ENCODE results near the gene MAST4. TPM values are rescaled to one million over a fixed set of nuclear protein-coding genes. Genes with fewer than 3 reads are reported as not detected.

Gene MAST4
- total RNA-seq, 2 donors from 2014 or later, result 30.5 to 47.8 TPM

DNA sequence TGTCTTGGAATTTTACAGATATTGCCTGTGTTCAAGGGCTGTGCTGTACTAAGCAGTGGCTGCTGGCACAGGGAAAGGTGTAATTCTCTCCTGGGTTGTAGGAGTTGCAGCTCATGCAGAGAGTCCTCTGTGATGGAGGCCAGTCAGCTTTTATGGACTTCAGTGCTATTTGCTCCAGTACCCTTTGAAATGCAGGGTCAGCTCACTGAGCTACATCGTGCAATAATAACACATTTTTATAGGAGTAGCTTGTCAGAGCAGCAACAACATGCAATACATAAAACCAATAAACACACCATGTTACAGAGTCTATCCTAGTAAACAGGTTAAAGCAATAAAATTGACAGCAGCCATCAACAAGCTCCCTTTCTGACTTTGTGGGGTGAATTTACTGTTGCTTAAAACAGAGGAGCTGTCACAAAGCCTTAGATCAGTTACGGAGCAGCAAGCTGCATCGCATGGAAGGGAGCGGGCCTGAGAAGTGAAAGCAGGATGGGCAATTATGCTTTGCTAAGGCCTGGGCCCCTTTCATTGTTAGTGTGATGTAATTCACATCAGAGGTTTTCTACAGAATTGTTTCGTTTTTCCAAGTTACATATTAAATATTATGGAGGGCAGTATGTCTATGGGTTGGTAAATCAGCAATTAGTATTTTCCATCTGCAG lies 583.6 kb downstream of the MAST4 start:
- no peak for DNase-seq (ENCODE audit: low spot score)
- Histone ChIP-seq H3K4me3 (no peak overlapping the region), H3K27ac (no peak overlapping the region), H3K36me3 (no peaks in the 10 kb centered on the region), H3K9me3 (peaks cover 3% of the 10 kb centered on the region), H3K4me1 (ENCODE audit: control insufficient read depth in 1 of 2, low read depth in 2 of 2) (peaks cover 14 to 23% of the 10 kb centered on the region in 2 donors), H3K27me3 (replicated peaks; ENCODE audit: insufficient read depth) (no peaks in the 10 kb centered on the region)
- TF ChIP-seq, protein P1, sequence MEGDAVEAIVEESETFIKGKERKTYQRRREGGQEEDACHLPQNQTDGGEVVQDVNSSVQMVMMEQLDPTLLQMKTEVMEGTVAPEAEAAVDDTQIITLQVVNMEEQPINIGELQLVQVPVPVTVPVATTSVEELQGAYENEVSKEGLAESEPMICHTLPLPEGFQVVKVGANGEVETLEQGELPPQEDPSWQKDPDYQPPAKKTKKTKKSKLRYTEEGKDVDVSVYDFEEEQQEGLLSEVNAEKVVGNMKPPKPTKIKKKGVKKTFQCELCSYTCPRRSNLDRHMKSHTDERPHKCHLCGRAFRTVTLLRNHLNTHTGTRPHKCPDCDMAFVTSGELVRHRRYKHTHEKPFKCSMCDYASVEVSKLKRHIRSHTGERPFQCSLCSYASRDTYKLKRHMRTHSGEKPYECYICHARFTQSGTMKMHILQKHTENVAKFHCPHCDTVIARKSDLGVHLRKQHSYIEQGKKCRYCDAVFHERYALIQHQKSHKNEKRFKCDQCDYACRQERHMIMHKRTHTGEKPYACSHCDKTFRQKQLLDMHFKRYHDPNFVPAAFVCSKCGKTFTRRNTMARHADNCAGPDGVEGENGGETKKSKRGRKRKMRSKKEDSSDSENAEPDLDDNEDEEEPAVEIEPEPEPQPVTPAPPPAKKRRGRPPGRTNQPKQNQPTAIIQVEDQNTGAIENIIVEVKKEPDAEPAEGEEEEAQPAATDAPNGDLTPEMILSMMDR (IDR thresholded peaks at IDR 0.05), result no peak
- ATAC-seq (ENCODE audit: insufficient number of reproducible peaks, low FRiP score, low read depth), result no peak

DNA sequence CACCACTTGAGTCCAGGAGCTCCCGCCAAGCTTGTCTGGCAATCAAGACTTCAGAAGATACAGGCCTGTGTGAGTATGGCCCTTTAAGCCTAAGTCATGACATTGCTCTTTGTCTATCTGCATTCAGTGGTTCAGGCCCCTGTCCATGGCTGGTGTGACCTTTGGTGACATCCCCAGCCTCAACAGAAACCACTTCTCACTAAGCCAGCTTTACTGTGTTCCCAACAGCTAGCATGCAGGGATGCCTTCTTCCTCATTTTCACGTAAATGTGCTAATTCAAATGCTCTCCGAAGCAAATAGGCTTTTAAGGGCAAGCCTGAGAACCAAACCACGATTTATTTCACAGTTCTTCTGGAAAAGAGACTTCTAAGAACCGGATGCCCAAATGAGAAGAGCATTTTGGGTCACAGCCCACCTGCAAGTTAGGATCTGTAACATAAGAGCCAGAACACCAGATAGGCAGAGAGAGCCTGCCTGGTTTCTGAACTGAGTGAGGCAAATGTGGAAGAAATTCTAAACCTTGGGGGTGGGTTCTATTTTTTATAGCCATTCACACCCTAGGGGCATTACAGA lies 585.5 kb downstream of the MAST4 start:
- ATAC-seq (ENCODE audit: insufficient number of reproducible peaks, low FRiP score, low read depth) (no peak), DNase-seq (ENCODE audit: low spot score) (no peak)
- H3K36me3 ChIP-seq, result no peaks in the 10 kb centered on the region
- TF ChIP-seq, protein P1 (IDR thresholded peaks at IDR 0.05), result no peak
- peaks cover 14 to 23% of the 10 kb centered on the region in 2 donors for H3K4me1 ChIP-seq (ENCODE audit: control insufficient read depth in 1 of 2, low read depth in 2 of 2)
- H3K27ac ChIP-seq, result peak overlapping the region; percentile 59 to 74
- no peaks in the 10 kb centered on the region for H3K27me3 ChIP-seq (replicated peaks; ENCODE audit: insufficient read depth)
- H3K9me3 ChIP-seq, result peaks cover 3% of the 10 kb centered on the region
- H3K4me3 ChIP-seq, result no peak overlapping the region

DNA sequence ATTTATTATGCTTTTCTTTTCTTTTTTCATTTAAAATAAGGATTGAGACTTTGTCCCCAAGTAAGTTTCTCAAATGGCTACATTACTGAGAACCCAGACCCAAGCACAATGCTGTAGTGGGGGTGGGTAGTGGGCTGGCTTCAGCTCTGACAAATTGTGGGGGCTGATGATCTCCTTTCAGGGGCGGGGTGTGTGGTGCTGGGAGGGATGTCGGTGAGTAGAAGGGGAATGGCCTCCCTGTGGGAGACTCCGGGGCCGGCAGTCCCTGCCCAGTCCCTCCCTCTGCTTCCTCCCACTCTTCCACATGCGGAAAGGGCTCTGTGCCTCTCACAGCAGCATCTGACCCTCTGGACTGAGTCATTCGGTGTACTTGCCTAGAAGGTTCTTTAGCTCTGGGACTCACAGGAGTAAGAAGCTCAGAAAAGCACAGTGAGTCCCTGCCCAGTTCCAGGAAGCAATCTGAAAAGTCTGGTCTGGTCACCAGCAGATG lies 586.2 kb downstream of the MAST4 start:
- TF ChIP-seq, protein P1 (IDR thresholded peaks at IDR 0.05), result no peak
- peak; percentile 74 for DNase-seq (ENCODE audit: low spot score)

DNA sequence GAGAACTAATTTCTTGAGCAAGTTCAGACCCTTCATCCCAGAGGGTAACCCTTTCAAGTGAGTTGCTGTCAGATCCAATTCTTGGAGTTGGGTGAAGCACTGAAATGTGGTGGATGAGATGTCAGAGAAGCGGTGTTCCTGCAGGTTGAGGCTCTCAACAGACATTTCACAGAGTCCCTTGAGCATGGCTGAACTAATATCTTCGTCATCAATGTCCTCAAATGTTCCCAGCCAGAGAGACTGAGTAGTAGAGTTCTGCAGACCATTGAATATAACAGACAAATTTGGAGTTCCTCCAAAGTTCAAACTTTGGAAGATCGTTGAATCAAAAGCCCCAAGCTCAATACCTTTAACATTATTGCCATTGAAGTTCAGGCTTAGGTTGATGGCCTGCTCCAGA lies 587.7 kb downstream of the MAST4 start:
- Histone ChIP-seq H3K9me3 (no peaks in the 10 kb centered on the region), H3K27ac (no peak overlapping the region), H3K4me3 (no peak overlapping the region), H3K4me1 (ENCODE audit: control insufficient read depth in 1 of 2, low read depth in 2 of 2) (peaks cover 14 to 23% of the 10 kb centered on the region in 2 donors), H3K36me3 (no peaks in the 10 kb centered on the region), H3K27me3 (replicated peaks; ENCODE audit: insufficient read depth) (no peaks in the 10 kb centered on the region)
- ATAC-seq (ENCODE audit: insufficient number of reproducible peaks, low FRiP score, low read depth), result no peak
- no peak for DNase-seq (ENCODE audit: low spot score)
- TF ChIP-seq, protein P1 (IDR thresholded peaks at IDR 0.05), result no peak

More for the DNA sequence above, 586.2 kb downstream of the MAST4 start:
- Histone ChIP-seq H3K4me1 (ENCODE audit: control insufficient read depth in 1 of 2, low read depth in 2 of 2) (peaks cover 14 to 23% of the 10 kb centered on the region in 2 donors), H3K27ac (peak overlapping the region; percentile 59 to 74), H3K4me3 (peak overlapping the region; percentile 28), H3K36me3 (no peaks in the 10 kb centered on the region), H3K27me3 (replicated peaks; ENCODE audit: insufficient read depth) (no peaks in the 10 kb centered on the region), H3K9me3 (peaks cover under 1% of the 10 kb centered on the region)
- ATAC-seq (ENCODE audit: insufficient number of reproducible peaks, low FRiP score, low read depth), result peak; percentile 91

DNA sequence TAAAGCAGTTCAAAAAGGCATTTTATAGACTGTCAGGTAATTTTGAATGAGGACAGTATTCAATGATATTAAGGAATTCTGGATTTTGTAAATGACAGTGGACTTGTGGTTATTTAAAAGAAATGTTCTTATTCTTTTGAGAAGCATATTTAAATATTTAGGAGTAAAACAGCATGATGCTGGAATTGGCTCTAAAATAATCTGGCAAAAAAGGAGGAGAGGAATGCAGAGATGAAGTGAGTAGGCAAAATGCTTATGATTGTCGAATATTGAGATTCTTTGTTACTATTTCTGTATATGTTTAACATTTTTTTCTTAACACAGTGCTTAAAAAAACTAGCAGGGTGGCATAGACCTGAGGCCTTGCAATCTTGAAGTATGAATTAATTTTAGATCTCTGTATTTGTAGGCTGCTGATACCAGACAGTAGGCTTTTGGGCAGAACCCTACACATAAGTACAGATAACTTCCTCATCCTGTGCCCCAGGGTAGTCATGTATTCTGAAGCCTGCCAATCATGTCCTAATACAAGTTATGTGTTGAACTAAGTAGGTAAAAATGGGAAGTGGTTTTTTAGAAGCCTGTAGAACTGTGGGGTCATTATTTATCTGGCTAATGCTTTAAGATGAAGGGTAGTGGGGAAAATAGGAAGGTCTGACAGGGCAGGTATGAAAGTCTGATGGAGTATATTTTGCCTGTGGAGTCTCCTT lies 591.0 kb downstream of the MAST4 start:
- TF ChIP-seq, protein P1 (IDR thresholded peaks at IDR 0.05), result no peak
- no peak for ATAC-seq (ENCODE audit: insufficient number of reproducible peaks, low FRiP score, low read depth)

More for the DNA sequence above, 591.0 kb downstream of the MAST4 start:
- Histone ChIP-seq H3K27me3 (replicated peaks; ENCODE audit: insufficient read depth) (no peaks in the 10 kb centered on the region), H3K4me3 (no peak overlapping the region), H3K27ac (no peak overlapping the region), H3K4me1 (ENCODE audit: control insufficient read depth in 1 of 2, low read depth in 2 of 2) (peaks cover 10 to 13% of the 10 kb centered on the region in 2 donors), H3K36me3 (no peaks in the 10 kb centered on the region), H3K9me3 (no peaks in the 10 kb centered on the region)
- no peak for DNase-seq (ENCODE audit: low spot score)

Measured in thoracic aorta (tissue), 2 donors.